Breast epithelium (tissue), 3 donors: Measurements from ENCODE around the gene ABL1.

Experiments used
- CTCF ChIP-seq, 3 donors: fragments of 450-650 bp; IDR thresholded peaks; one replicate each; pipeline ENCODE4 v1.5.1; 2016 to 2017; ENCODE audit warnings: antibody characterized with exemption in 3 of 3, mild to moderate bottlenecking in 3 of 3, moderate library complexity in 3 of 3
- POLR2A ChIP-seq: fragments of 450-650 bp; IDR thresholded peaks from one replicate; pipeline ENCODE4 v1.6.1; 2016; ENCODE audit warnings: antibody characterized with exemption, mild to moderate bottlenecking, moderate library complexity
- POLR2AphosphoS5 ChIP-seq, 3 donors: sonication (generic); formaldehyde crosslinking; IDR thresholded peaks; one replicate each; pipeline ENCODE4 v1.6.1; 2017; ENCODE audit warnings: antibody characterized with exemption in 3 of 3

GRCh38 chr9:130887494-130888144 lies 52.6 kb downstream of the ABL1 start:
- no peak for TF ChIP-seq POLR2A
- TF ChIP-seq CTCF (IDR thresholded peaks at IDR 0.05), result no peak
- TF ChIP-seq POLR2AphosphoS5 (IDR thresholded peaks at IDR 0.05), result no peak
